SK-N-MC (cell line): Measurements from ENCODE around the gene URB2.

Experiments
- EZH2 ChIP-seq: fragments of 200-600 bp; sonication (generic); IDR thresholded peaks from one replicate; pipeline ENCODE4 v1.6.1; 2017; ENCODE audit warnings: antibody characterized with exemption
- FOXP2 ChIP-seq: optimal IDR thresholded peaks from 2 replicates; pipeline ENCODE3; 2011; ENCODE audit warnings: mild to moderate bottlenecking, moderate library complexity; ENCODE audit not compliant: insufficient read depth; ENCODE audit errors: extremely low read length, control extremely low read depth
- POLR2AphosphoS5 ChIP-seq: IDR thresholded peaks from 2 replicates; pipeline ENCODE4 v1.6.1; 2012; ENCODE audit warnings: mild to moderate bottlenecking, low read depth, low read length, borderline replicate concordance

DNA sequence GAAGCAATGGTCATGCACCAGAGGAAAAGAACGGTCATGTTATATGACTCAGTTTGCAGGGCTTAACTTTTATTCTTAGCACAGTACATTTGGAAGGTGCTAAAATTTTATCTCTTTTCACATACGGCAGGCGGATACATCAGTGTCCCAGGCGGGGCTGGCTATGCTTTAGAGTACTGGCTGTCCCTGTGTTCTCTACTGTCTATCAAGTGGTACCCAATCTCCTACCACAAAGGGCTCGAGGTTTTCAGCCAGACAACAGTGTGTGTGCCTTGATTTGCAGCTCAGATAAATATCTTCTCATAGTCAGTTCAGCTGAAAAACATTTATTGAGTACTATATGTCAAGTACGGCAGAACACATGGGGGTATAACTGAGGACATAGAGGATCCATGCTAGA is 65.3 kb downstream of the URB2 start:
- TF ChIP-seq EZH2 (no peak), POLR2AphosphoS5 (no peak), FOXP2 (no peak)
